ENCODE data around the gene COQ8B. TPM values are rescaled to one million over a fixed set of nuclear protein-coding genes. Genes with fewer than 3 reads are reported as not detected.

COQ8B gene
- total and polyA plus RNA-seq, 2 donors (not counting 1 experiment from before 2014, with no cell fraction given): 58.9 to 62.6 TPM

DNA sequence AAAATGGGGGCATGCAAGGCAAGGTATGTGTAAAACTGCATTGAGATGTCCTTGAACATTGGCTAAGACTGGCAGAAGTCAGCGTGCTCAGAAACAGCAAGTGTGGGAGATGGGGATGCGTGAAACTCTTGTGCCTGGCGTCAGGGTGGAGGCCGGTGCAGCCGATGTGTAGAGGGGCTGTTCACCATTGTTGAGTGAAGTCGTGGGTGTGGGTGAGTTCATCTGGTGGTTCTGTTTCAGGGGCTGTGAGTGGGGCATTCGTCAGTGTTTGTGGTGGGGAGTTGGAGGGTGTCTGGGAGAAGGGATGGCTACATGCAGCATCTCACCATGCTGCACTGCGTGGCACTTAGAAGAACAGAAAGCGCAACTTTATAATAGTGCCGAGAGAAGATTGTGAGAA is 47.3 kb upstream of the COQ8B start:
- POLR2A ChIA-PET: no interaction called here
- H3K27me3 ChIP-seq (replicated peaks in 1 of 4; ENCODE audit: control extremely low read depth in 1 of 4, control insufficient read depth in 3 of 4, insufficient read depth in 4 of 4, low read length in 3 of 4): no peaks in the 10 kb centered on the region
- CTCF ChIA-PET: interaction anchor here (0.5 kb wide), 1 partner anchor 42 kb away, joined by 3 read pairs; no protein-coding TSS in a partner anchor
- no peaks in the 10 kb centered on the region for H3K9me3 ChIP-seq (ENCODE audit: control extremely low read depth in 1 of 3, control insufficient read depth in 2 of 3, insufficient read depth in 1 of 3, low read length in 2 of 3)
- WGBS (ENCODE audit: insufficient coverage): 89% methylated on average over 7 of the region's 10 CpGs
- Mint-ChIP-seq H3K4me1 (peaks cover 7% of the 10 kb centered on the region), H3K9me3 (ENCODE audit: insufficient read depth) (no peaks in the 10 kb centered on the region), H3K27me3 (no peaks in the 10 kb centered on the region), H3K27ac (peak overlapping the region; percentile 67), H3K4me3 (no peak overlapping the region)
- no peak overlapping the region for H2AFZ ChIP-seq (ENCODE audit: insufficient read depth, low read depth, low read length, poor library complexity, severe bottlenecking)
- H3K36me3 ChIP-seq (replicated peaks in 1 of 2; ENCODE audit: control extremely low read depth in 1 of 2, control insufficient read depth in 1 of 2, extremely low read depth in 1 of 2, insufficient read depth in 2 of 2, low read length in 1 of 2): peaks cover 15 to 74% of the 10 kb centered on the region in 2 experiments
- H3K4me1 ChIP-seq (ENCODE audit: control insufficient read depth in 2 of 2, insufficient read depth in 2 of 2, low read length in 2 of 2): no peaks in the 10 kb centered on the region
- DNase-seq (no peak), ATAC-seq (ENCODE audit: low read depth) (no peak)
- H3K27ac ChIP-seq (ENCODE audit: low read length in 2 of 2): no peak overlapping the region
- intact Hi-C loops (cut with micrococcal nuclease): no loop called here
- peaks cover 34% of the 10 kb centered on the region for H3K79me2 ChIP-seq (ENCODE audit: control insufficient read depth, insufficient read depth, low read length)
- no peak overlapping the region for H3K9ac ChIP-seq (ENCODE audit: low read length)
- TF ChIP-seq, protein P1, sequence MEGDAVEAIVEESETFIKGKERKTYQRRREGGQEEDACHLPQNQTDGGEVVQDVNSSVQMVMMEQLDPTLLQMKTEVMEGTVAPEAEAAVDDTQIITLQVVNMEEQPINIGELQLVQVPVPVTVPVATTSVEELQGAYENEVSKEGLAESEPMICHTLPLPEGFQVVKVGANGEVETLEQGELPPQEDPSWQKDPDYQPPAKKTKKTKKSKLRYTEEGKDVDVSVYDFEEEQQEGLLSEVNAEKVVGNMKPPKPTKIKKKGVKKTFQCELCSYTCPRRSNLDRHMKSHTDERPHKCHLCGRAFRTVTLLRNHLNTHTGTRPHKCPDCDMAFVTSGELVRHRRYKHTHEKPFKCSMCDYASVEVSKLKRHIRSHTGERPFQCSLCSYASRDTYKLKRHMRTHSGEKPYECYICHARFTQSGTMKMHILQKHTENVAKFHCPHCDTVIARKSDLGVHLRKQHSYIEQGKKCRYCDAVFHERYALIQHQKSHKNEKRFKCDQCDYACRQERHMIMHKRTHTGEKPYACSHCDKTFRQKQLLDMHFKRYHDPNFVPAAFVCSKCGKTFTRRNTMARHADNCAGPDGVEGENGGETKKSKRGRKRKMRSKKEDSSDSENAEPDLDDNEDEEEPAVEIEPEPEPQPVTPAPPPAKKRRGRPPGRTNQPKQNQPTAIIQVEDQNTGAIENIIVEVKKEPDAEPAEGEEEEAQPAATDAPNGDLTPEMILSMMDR (IDR thresholded peaks at IDR 0.05): no peak
- no peak for TF ChIP-seq EZH2 (IDR thresholded peaks at IDR 0.05; ENCODE audit: borderline replicate concordance, insufficient read depth, low read depth, low read length, poor library complexity, severe bottlenecking)
- H3K4me2 ChIP-seq (replicated peaks; ENCODE audit: low read depth, low read length, poor library complexity, severe bottlenecking): no peak overlapping the region
- H3K4me3 ChIP-seq (ENCODE audit: control extremely low read depth in 1 of 5, extremely low read depth in 1 of 5, insufficient read depth in 1 of 5, low read depth in 2 of 5, low read length in 4 of 5): no peak overlapping the region
- peaks cover 54% of the 10 kb centered on the region for H4K20me1 ChIP-seq (ENCODE audit: control insufficient read depth, insufficient read depth, low read length, poor library complexity, severe bottlenecking)

DNA sequence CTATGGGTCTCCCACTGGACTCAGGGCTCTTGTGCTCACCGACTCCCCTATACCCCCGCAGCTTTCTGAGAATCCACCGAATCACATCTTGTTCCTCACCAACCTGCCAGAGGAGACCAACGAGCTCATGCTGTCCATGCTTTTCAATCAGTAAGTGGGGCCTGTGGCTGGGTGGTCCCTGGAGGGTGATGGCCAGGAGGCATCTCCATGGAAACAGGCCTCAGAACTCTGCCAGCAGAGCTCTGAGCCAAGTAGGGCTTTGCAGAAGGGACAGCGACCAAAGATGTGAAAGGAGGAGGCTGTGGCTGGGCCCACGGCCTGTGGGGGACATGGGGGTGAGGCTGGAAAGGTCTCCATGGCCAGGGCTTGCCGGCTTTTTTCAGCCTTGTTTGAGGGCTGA is 46.8 kb upstream of the COQ8B start:
- Mint-ChIP-seq H3K27ac (no peak overlapping the region), H3K27me3 (no peaks in the 10 kb centered on the region), H3K4me3 (no peak overlapping the region), H3K9me3 (ENCODE audit: insufficient read depth) (no peaks in the 10 kb centered on the region), H3K4me1 (peaks cover 7% of the 10 kb centered on the region)
- H3K9ac ChIP-seq (ENCODE audit: low read length): no peak overlapping the region
- ChIA-PET CTCF (interaction anchor here (0.5 kb wide), 1 partner anchor 41 kb away, joined by 3 read pairs; no protein-coding TSS in a partner anchor), POLR2A (no interaction called here)
- H3K79me2 ChIP-seq (ENCODE audit: control insufficient read depth, insufficient read depth, low read length): peaks cover 37% of the 10 kb centered on the region
- H3K4me3 ChIP-seq (ENCODE audit: control extremely low read depth in 1 of 5, extremely low read depth in 1 of 5, insufficient read depth in 1 of 5, low read depth in 2 of 5, low read length in 4 of 5): no peak overlapping the region
- H3K4me1 ChIP-seq (ENCODE audit: control insufficient read depth in 2 of 2, insufficient read depth in 2 of 2, low read length in 2 of 2): no peaks in the 10 kb centered on the region
- DNase-seq: no peak
- H3K36me3 ChIP-seq (replicated peaks in 1 of 2; ENCODE audit: control extremely low read depth in 1 of 2, control insufficient read depth in 1 of 2, extremely low read depth in 1 of 2, insufficient read depth in 2 of 2, low read length in 1 of 2): peaks cover 15 to 76% of the 10 kb centered on the region in 2 experiments
- 97% methylated on average over 4 of the region's 7 CpGs for WGBS (ENCODE audit: insufficient coverage)
- TF ChIP-seq, protein P1 (IDR thresholded peaks at IDR 0.05): no peak
- TF ChIP-seq EZH2 (IDR thresholded peaks at IDR 0.05; ENCODE audit: borderline replicate concordance, insufficient read depth, low read depth, low read length, poor library complexity, severe bottlenecking): no peak
- H2AFZ ChIP-seq (ENCODE audit: insufficient read depth, low read depth, low read length, poor library complexity, severe bottlenecking): no peak overlapping the region
- no peak for ATAC-seq (ENCODE audit: low read depth)
- H3K27me3 ChIP-seq (replicated peaks in 1 of 4; ENCODE audit: control extremely low read depth in 1 of 4, control insufficient read depth in 3 of 4, insufficient read depth in 4 of 4, low read length in 3 of 4): no peaks in the 10 kb centered on the region
- intact Hi-C loops (cut with micrococcal nuclease): no loop called here
- H3K27ac ChIP-seq (ENCODE audit: low read length in 2 of 2): no peak overlapping the region
- H4K20me1 ChIP-seq (ENCODE audit: control insufficient read depth, insufficient read depth, low read length, poor library complexity, severe bottlenecking): peaks cover 57% of the 10 kb centered on the region
- no peaks in the 10 kb centered on the region for H3K9me3 ChIP-seq (ENCODE audit: control extremely low read depth in 1 of 3, control insufficient read depth in 2 of 3, insufficient read depth in 1 of 3, low read length in 2 of 3)
- no peak overlapping the region for H3K4me2 ChIP-seq (replicated peaks; ENCODE audit: low read depth, low read length, poor library complexity, severe bottlenecking)
